Osteocyte (in vitro differentiated cells): ENCODE measurements around the gene KLHDC4. TPM values are rescaled to one million over a fixed set of nuclear protein-coding genes. Genes with fewer than 3 reads are reported as not detected.
"Not testable (repeated sequence)": the region's sequence is repeated elsewhere in the genome, so short reads cannot be mapped to it uniquely, and the experiment has no call there.

Experiments
- DNase-seq: peaks from one replicate; pipeline ENCODE4 v3.0.0; 2021; ENCODE audit warnings: mixed read lengths; ENCODE audit not compliant: unreplicated experiment; ENCODE audit errors: extremely low spot score
- H3K27ac Mint-ChIP-seq: one replicate; pipeline ENCODE4 v1.8.0; 2021; ENCODE audit warnings: mild to moderate bottlenecking, mixed read lengths; ENCODE audit not compliant: unreplicated experiment
- H3K27me3 Mint-ChIP-seq: one replicate; pipeline ENCODE4 v1.8.0; 2021; ENCODE audit warnings: mixed read lengths; ENCODE audit not compliant: unreplicated experiment
- H3K36me3 Mint-ChIP-seq: one replicate; pipeline ENCODE4 v1.8.0; 2021; ENCODE audit warnings: mixed read lengths; ENCODE audit not compliant: unreplicated experiment
- H3K4me1 Mint-ChIP-seq: one replicate; pipeline ENCODE4 v1.8.0; 2021; ENCODE audit warnings: mixed read lengths; ENCODE audit not compliant: unreplicated experiment
- H3K4me3 Mint-ChIP-seq: one replicate; pipeline ENCODE4 v1.8.0; 2021; ENCODE audit warnings: mild to moderate bottlenecking, moderate library complexity, mixed read lengths; ENCODE audit not compliant: unreplicated experiment
- H3K9me3 Mint-ChIP-seq: one replicate; pipeline ENCODE4 v1.8.0; 2021; ENCODE audit warnings: mixed read lengths; ENCODE audit not compliant: unreplicated experiment
- CTCF ChIP-seq: fragments of 200-600 bp; sonication (generic); IDR thresholded peaks from 2 replicates; pipeline ENCODE4 v1.5.0; 2021; ENCODE audit warnings: antibody characterized with exemption, mild to moderate bottlenecking, moderate library complexity
- total RNA-seq: library from RNA; stranded (reverse); gene quantifications from 2 replicates; pipeline ENCODE4 v1.2.1, GENCODE V29; 2021

Gene KLHDC4
- total RNA-seq, 1 donor from 2014 or later = 31.0 TPM

- DNase-seq = no peak
- no peaks in the 10 kb centered on the region for H3K9me3 Mint-ChIP-seq
- H3K4me1 Mint-ChIP-seq = peaks cover 24% of the 10 kb centered on the region
- H3K27me3 Mint-ChIP-seq = no peaks in the 10 kb centered on the region
- TF ChIP-seq CTCF = no peak
- no peak overlapping the region for H3K4me3 Mint-ChIP-seq
- H3K27ac Mint-ChIP-seq = no peak overlapping the region
- no peaks in the 10 kb centered on the region for H3K36me3 Mint-ChIP-seq
These were observed 25.8 kb upstream of the KLHDC4 start for GRCh38 chr16:87791295-87792204.

- Mint-ChIP-seq H3K4me3 (no peak overlapping the region), H3K4me1 (peaks cover 24% of the 10 kb centered on the region), H3K27ac (no peak overlapping the region), H3K36me3 (no peaks in the 10 kb centered on the region), H3K9me3 (no peaks in the 10 kb centered on the region), H3K27me3 (no peaks in the 10 kb centered on the region)
- DNase-seq = no peak
- no peak for TF ChIP-seq CTCF
These were observed 24.7 kb upstream of the KLHDC4 start for GRCh38 chr16:87790292-87791100.

- Mint-ChIP-seq H3K27me3 (no peaks in the 10 kb centered on the region), H3K4me1 (peaks cover 30% of the 10 kb centered on the region), H3K36me3 (no peaks in the 10 kb centered on the region), H3K4me3 (no peak overlapping the region), H3K27ac (no peak overlapping the region), H3K9me3 (no peaks in the 10 kb centered on the region)
- no peak for TF ChIP-seq CTCF
- DNase-seq = no peak
These were observed 23.9 kb upstream of the KLHDC4 start for GRCh38 chr16:87789437-87790291.

- not testable (repeated sequence) for H3K36me3 Mint-ChIP-seq, H3K9me3 Mint-ChIP-seq, DNase-seq, H3K4me3 Mint-ChIP-seq, H3K27ac Mint-ChIP-seq, H3K27me3 Mint-ChIP-seq
- H3K4me1 Mint-ChIP-seq = peaks cover 25% of the 10 kb centered on the region
These were observed 23.1 kb upstream of the KLHDC4 start for GRCh38 chr16:87788730-87789436.

GRCh38 chr16:87787451-87788091 is 21.8 kb upstream of the KLHDC4 start:
- H3K27me3 Mint-ChIP-seq, H3K9me3 Mint-ChIP-seq, DNase-seq, H3K4me3 Mint-ChIP-seq, H3K36me3 Mint-ChIP-seq, H3K27ac Mint-ChIP-seq: not testable (repeated sequence)
- H3K4me1 Mint-ChIP-seq = peaks cover 24% of the 10 kb centered on the region
